Measurements from ENCODE around the gene WDR3. TPM values are rescaled to one million over a fixed set of nuclear protein-coding genes. Genes with fewer than 3 reads are reported as not detected.

The WDR3 gene
- 24.8 to 33.6 TPM (median 27.0 TPM) in 5 replicates for total RNA-seq (2022; extraction: Qiagen RNA extraction)

DNA sequence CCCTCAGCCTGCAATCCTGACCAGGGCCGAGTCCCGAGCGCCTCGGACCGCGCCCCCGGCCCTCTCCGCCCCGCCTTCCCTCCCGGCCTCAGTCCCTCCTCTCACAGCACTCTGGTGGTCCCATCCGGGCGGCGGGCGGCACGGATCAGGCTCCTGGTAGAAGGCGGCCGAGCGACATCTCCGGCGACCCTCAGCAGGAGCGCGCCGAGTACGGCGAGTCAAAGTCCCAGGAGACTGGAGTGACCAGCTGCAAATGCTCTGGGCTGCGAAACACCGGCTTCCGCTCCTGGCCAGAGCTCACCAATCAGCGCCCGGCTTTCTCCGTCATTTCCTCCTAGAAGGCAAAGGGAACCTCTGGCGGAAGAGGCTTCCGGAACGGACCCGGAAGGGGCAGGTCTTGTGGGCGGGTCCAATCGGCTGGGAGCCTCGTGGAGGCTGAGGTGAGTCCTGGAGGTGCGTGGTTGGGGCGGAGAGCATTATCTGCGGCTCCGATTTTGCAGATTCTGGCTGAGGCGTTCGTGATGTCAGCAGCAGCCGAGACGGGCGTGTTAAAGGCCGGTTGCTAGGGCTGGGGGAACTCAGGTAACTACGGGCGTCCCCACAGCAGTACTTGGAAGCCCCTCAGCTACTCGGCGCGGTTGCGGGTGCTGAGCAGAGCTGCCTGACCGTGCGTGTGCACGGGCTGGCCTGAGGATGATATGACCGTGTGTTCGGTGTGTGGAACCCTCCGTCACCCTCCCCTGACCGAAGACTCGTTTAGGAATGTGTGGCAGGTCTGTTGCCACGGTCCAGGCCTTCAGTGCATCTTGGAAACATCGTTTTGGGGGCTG is at the start of gene WDR3, which contains the start of gene GDAP2:
Gene WDR3 (plus strand): TSS at position 397 of the 830 bp plus-strand sequence. CDS start 3,581 bp downstream, outside the sequence.
Gene GDAP2 (minus strand): TSS at position 279 of the 830 bp plus-strand sequence. CDS start 9,264 bp downstream, outside the sequence.

Other genes with a start within 250 kb of the WDR3 start
- 6.3 to 8.2 TPM (median 7.4 TPM) in 5 replicates for gene GDAP2, start 118 bp upstream of the WDR3 start, total RNA-seq (2022; extraction: Qiagen RNA extraction)